ENCODE data around the gene TMEM100. TPM values are rescaled to one million over a fixed set of nuclear protein-coding genes. Genes with fewer than 3 reads are reported as not detected.

The TMEM100 gene
- total and polyA plus RNA-seq, 2 donors (not counting 1 experiment from before 2014, with no cell fraction given): not detected

DNA sequence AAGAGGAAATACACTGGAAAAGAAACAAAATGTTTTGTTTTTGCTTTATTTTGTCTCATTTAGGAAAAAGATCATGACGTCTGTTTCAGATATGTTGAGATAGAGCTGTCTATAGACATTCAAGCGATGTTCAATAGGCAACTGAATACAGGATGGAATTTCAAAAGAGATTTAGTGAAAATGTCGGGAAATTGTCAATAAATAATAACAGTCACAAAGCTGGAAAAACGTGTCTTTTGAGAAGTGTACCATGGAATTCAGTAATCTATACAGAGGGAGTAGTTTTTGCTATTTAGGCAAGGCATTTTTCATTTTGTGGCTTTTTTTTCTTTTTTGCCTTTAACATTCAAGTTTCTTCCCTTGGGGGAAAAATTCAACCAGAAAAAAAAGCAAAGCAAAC lies 33.0 kb downstream of the TMEM100 start:
- POLR2A ChIA-PET: no interaction called here
- intact Hi-C loops (cut with micrococcal nuclease): no loop called here
- CTCF ChIA-PET: interaction anchor here (0.7 kb wide), 1 partner anchor 28 kb away, joined by 3 read pairs; no protein-coding TSS in a partner anchor

DNA sequence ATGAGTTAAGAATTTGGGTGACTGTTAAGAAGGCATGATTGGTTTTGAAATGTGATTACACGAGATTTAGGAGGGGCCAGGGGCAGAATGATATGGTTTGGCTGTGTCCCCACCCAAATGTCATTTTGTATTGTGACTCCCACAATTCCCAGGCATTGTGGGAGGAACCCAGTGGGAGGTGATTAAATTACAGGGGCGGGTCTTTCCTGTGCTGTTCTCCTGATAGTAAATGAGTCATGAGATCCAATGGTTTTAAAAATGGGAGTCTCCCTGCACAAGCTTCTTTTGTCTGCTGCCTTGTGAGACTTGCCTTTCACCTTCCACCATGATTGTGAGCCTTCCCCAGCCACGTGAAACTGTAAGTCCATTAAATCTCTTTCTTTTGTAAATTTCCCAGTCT lies 34.6 kb downstream of the TMEM100 start:
- peaks cover 0 to 7% (median 0%) of the 10 kb centered on the region in 3 donors for H3K9me3 ChIP-seq (ENCODE audit: control extremely low read depth in 1 of 3, control insufficient read depth in 2 of 3, insufficient read depth in 1 of 3, low read length in 2 of 3)
- TF ChIP-seq, protein P1, sequence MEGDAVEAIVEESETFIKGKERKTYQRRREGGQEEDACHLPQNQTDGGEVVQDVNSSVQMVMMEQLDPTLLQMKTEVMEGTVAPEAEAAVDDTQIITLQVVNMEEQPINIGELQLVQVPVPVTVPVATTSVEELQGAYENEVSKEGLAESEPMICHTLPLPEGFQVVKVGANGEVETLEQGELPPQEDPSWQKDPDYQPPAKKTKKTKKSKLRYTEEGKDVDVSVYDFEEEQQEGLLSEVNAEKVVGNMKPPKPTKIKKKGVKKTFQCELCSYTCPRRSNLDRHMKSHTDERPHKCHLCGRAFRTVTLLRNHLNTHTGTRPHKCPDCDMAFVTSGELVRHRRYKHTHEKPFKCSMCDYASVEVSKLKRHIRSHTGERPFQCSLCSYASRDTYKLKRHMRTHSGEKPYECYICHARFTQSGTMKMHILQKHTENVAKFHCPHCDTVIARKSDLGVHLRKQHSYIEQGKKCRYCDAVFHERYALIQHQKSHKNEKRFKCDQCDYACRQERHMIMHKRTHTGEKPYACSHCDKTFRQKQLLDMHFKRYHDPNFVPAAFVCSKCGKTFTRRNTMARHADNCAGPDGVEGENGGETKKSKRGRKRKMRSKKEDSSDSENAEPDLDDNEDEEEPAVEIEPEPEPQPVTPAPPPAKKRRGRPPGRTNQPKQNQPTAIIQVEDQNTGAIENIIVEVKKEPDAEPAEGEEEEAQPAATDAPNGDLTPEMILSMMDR (IDR thresholded peaks at IDR 0.05): no peak
- no peak for TF ChIP-seq EZH2 (IDR thresholded peaks at IDR 0.05; ENCODE audit: borderline replicate concordance, insufficient read depth, low read depth, low read length, poor library complexity, severe bottlenecking)
- intact Hi-C loops (cut with micrococcal nuclease): no loop called here
- no peaks in the 10 kb centered on the region for H4K20me1 ChIP-seq (ENCODE audit: control insufficient read depth, insufficient read depth, low read length, poor library complexity, severe bottlenecking)
- peaks cover 26% of the 10 kb centered on the region for H3K27me3 Mint-ChIP-seq
- peaks cover 3% of the 10 kb centered on the region for H3K4me1 Mint-ChIP-seq
- no peak overlapping the region for H3K9ac ChIP-seq (ENCODE audit: low read length)
- no peak overlapping the region for H2AFZ ChIP-seq (ENCODE audit: insufficient read depth, low read depth, low read length, poor library complexity, severe bottlenecking)
- H3K27ac ChIP-seq (ENCODE audit: low read length in 2 of 2): no peak overlapping the region
- POLR2A ChIA-PET: no interaction called here
- no peak overlapping the region for H3K27ac Mint-ChIP-seq
- no peak for DNase-seq
- no peaks in the 10 kb centered on the region for H3K79me2 ChIP-seq (ENCODE audit: control insufficient read depth, insufficient read depth, low read length)
- CTCF ChIA-PET: interaction anchor here (1.5 kb wide), 1 partner anchor 30 kb away, joined by 6 read pairs; no protein-coding TSS in a partner anchor
- no peaks in the 10 kb centered on the region for H3K4me1 ChIP-seq (ENCODE audit: control insufficient read depth in 2 of 2, insufficient read depth in 2 of 2, low read length in 2 of 2)
- H3K4me3 ChIP-seq (ENCODE audit: control extremely low read depth in 1 of 5, extremely low read depth in 1 of 5, insufficient read depth in 1 of 5, low read depth in 2 of 5, low read length in 4 of 5): no peak overlapping the region
- ATAC-seq (ENCODE audit: low read depth): no peak
- H3K4me3 Mint-ChIP-seq: no peak overlapping the region
- no peaks in the 10 kb centered on the region for H3K36me3 ChIP-seq (replicated peaks in 1 of 2; ENCODE audit: control extremely low read depth in 1 of 2, control insufficient read depth in 1 of 2, extremely low read depth in 1 of 2, insufficient read depth in 2 of 2, low read length in 1 of 2)
- H3K4me2 ChIP-seq (replicated peaks; ENCODE audit: low read depth, low read length, poor library complexity, severe bottlenecking): no peak overlapping the region
- H3K9me3 Mint-ChIP-seq (ENCODE audit: insufficient read depth): no peaks in the 10 kb centered on the region
- WGBS (ENCODE audit: insufficient coverage): 89% methylated on average over 2 of the region's 3 CpGs
- no peaks in the 10 kb centered on the region for H3K27me3 ChIP-seq (replicated peaks in 1 of 4; ENCODE audit: control extremely low read depth in 1 of 4, control insufficient read depth in 3 of 4, insufficient read depth in 4 of 4, low read length in 3 of 4)

More for the DNA sequence above, 33.0 kb downstream of the TMEM100 start:
- WGBS (ENCODE audit: insufficient coverage): 80% methylated on average over 2 of the region's 4 CpGs
- Mint-ChIP-seq H3K4me3 (no peak overlapping the region), H3K27me3 (peaks cover 24% of the 10 kb centered on the region), H3K27ac (no peak overlapping the region), H3K4me1 (peaks cover 3% of the 10 kb centered on the region), H3K9me3 (ENCODE audit: insufficient read depth) (no peaks in the 10 kb centered on the region)
- H3K27me3 ChIP-seq (replicated peaks in 1 of 4; ENCODE audit: control extremely low read depth in 1 of 4, control insufficient read depth in 3 of 4, insufficient read depth in 4 of 4, low read length in 3 of 4): no peaks in the 10 kb centered on the region
- DNase-seq: no peak
- H4K20me1 ChIP-seq (ENCODE audit: control insufficient read depth, insufficient read depth, low read length, poor library complexity, severe bottlenecking): no peaks in the 10 kb centered on the region
- no peak overlapping the region for H3K4me2 ChIP-seq (replicated peaks; ENCODE audit: low read depth, low read length, poor library complexity, severe bottlenecking)
- H3K9ac ChIP-seq (ENCODE audit: low read length): no peak overlapping the region
- no peaks in the 10 kb centered on the region for H3K4me1 ChIP-seq (ENCODE audit: control insufficient read depth in 2 of 2, insufficient read depth in 2 of 2, low read length in 2 of 2)
- H2AFZ ChIP-seq (ENCODE audit: insufficient read depth, low read depth, low read length, poor library complexity, severe bottlenecking): no peak overlapping the region
- H3K27ac ChIP-seq (ENCODE audit: low read length in 2 of 2): no peak overlapping the region
- H3K36me3 ChIP-seq (replicated peaks in 1 of 2; ENCODE audit: control extremely low read depth in 1 of 2, control insufficient read depth in 1 of 2, extremely low read depth in 1 of 2, insufficient read depth in 2 of 2, low read length in 1 of 2): no peaks in the 10 kb centered on the region
- H3K9me3 ChIP-seq (ENCODE audit: control extremely low read depth in 1 of 3, control insufficient read depth in 2 of 3, insufficient read depth in 1 of 3, low read length in 2 of 3): peaks cover 0 to 7% (median 0%) of the 10 kb centered on the region in 3 donors
- no peak overlapping the region for H3K4me3 ChIP-seq (ENCODE audit: control extremely low read depth in 1 of 5, extremely low read depth in 1 of 5, insufficient read depth in 1 of 5, low read depth in 2 of 5, low read length in 4 of 5)
- no peak for ATAC-seq (ENCODE audit: low read depth)
- TF ChIP-seq EZH2 (IDR thresholded peaks at IDR 0.05; ENCODE audit: borderline replicate concordance, insufficient read depth, low read depth, low read length, poor library complexity, severe bottlenecking): no peak
- TF ChIP-seq, protein P1 (IDR thresholded peaks at IDR 0.05): no peak
- no peaks in the 10 kb centered on the region for H3K79me2 ChIP-seq (ENCODE audit: control insufficient read depth, insufficient read depth, low read length)

Measured in B cell (primary cell).